Measurements from ENCODE around the gene NAT8. TPM values are rescaled to one million over a fixed set of nuclear protein-coding genes. Genes with fewer than 3 reads are reported as not detected.
A peak's percentile ranks its signal among the peaks of the same experiment; 100 is the strongest.
"Not testable (repeated sequence)": the region's sequence is repeated elsewhere in the genome, so short reads cannot be mapped to it uniquely, and the experiment has no call there.

Gene NAT8, protein sequence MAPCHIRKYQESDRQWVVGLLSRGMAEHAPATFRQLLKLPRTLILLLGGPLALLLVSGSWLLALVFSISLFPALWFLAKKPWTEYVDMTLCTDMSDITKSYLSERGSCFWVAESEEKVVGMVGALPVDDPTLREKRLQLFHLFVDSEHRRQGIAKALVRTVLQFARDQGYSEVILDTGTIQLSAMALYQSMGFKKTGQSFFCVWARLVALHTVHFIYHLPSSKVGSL
- under 1 TPM in 1 of 2 donors, not detected in 1; 0.64 TPM for total RNA-seq

DNA sequence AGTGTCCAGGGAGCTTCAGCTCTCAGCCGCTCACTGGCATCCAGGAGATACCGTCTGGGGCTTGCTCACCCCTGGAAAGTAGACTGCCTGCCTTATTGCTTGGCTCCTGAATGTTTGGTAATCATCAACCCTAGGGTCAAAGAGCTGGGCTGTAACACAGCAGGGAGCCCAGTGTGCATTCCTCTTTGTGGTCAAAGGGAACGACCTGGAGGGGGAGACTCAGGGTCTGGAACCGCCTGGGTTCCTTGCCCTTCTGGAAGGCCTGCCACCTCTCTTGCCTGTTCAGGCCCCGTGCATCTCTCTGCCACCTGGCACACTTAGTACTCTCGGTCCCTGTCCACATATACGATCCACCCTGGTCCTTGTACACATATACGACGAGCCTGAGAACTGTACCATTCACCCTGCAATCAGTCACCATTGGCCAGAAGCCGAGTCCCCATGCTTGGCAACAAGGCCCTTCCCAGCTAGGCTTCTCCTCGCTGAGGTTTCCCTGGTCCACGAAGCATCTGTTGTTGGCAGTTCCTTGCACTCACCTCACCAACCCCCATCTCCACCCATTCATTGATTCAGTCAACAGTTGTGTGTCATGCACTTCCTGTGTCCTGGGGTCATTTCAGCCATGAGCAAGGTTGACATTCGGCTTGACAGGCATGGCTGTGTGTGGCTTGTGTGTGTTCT, at the start of gene NAT8:
NAT8 (minus strand) TSS at position 85 of the 681 bp plus-strand sequence. CDS start 794 bp downstream, outside the sequence.
- Histone ChIP-seq H3K9ac (ENCODE audit: low read depth in 2 of 2, low read length in 2 of 2) (no peak within 1 kb of the TSS), H3K4me3 (no peak within 1 kb of the TSS), H3K36me3 (no peaks in the 10 kb centered on the region), H3K27me3 (no peaks in the 10 kb centered on the region), H3K27ac (no peak within 1 kb of the TSS), H3K4me1 (no peaks in the 10 kb centered on the region), H3K9me3 (no peaks in the 10 kb centered on the region)
- TF ChIP-seq, protein P1, sequence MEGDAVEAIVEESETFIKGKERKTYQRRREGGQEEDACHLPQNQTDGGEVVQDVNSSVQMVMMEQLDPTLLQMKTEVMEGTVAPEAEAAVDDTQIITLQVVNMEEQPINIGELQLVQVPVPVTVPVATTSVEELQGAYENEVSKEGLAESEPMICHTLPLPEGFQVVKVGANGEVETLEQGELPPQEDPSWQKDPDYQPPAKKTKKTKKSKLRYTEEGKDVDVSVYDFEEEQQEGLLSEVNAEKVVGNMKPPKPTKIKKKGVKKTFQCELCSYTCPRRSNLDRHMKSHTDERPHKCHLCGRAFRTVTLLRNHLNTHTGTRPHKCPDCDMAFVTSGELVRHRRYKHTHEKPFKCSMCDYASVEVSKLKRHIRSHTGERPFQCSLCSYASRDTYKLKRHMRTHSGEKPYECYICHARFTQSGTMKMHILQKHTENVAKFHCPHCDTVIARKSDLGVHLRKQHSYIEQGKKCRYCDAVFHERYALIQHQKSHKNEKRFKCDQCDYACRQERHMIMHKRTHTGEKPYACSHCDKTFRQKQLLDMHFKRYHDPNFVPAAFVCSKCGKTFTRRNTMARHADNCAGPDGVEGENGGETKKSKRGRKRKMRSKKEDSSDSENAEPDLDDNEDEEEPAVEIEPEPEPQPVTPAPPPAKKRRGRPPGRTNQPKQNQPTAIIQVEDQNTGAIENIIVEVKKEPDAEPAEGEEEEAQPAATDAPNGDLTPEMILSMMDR (IDR thresholded peaks at IDR 0.05), result no peak
- intact Hi-C loops (cut with DNase I), result no loop called here
- DNase-seq, result no peak

DNA sequence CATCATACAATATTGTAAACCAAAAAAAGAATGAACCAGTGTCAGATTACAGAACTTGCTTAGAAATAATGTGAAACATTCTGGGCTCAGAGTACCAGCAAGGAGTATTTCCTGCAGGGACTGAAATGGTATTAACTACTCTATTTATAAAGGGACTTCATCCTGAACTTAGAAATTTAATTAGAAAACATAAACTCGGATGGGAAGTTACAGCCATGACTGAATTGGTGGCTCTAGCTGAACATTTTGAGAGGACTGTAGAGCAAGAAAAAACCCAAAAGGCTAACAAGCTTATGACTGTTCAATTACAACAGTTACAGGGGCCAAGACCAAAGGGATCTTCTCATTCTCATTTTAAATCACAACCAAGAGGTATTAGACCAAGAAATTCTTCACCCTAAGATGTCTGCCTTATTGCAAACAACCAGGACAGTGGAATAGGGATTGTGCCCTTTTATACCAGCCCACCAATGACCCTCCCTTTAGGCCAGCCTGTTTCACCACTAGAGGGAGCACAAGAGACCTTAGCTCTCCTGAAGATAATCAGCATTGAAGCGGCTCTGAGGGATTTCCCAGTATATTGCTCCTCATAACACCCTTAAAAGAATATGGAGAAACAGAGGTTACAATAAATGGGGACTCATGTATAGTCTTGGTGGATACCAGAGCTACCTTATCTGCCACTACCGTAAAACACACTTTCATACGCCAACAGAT, 48.3 kb upstream of the NAT8 start:
- H3K36me3 ChIP-seq; H3K9me3 ChIP-seq; H3K4me3 ChIP-seq; H3K27me3 ChIP-seq; H3K27ac ChIP-seq; H3K4me1 ChIP-seq; H3K9ac ChIP-seq (ENCODE audit: low read depth in 2 of 2, low read length in 2 of 2); intact Hi-C loops (cut with DNase I): not testable (repeated sequence)
- TF ChIP-seq, protein P1 (IDR thresholded peaks at IDR 0.05), result peak; percentile 29
- DNase-seq, result peak; percentile 36

DNA sequence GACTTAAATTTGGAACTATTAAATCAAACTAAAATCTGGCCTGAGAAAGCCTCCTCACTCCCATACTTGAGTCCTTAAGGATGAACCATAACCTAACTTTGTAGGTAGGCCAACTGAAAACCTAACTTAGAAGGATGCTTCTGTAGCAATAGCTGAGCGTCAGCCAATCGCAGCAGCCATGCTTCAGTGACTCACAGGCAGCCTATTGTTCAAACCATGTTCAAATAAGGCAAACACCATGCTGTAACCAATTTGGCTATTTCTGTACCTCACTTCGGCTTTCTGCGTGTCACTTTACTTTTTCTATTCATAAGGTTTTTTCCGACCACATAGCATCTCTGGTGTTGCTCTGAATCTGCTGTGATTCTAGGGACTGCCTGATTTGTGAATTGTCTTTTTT, 46.3 kb upstream of the NAT8 start:
- H3K4me1 ChIP-seq; H3K27me3 ChIP-seq; H3K9me3 ChIP-seq; DNase-seq; H3K9ac ChIP-seq (ENCODE audit: low read depth in 2 of 2, low read length in 2 of 2); H3K4me3 ChIP-seq; H3K27ac ChIP-seq; H3K36me3 ChIP-seq: not testable (repeated sequence)
- intact Hi-C loops (cut with DNase I), result loop anchor here (10.0 kb wide), 2 partner anchors 46 to 86 kb away; partner anchors contain the start of gene TPRKB

DNA sequence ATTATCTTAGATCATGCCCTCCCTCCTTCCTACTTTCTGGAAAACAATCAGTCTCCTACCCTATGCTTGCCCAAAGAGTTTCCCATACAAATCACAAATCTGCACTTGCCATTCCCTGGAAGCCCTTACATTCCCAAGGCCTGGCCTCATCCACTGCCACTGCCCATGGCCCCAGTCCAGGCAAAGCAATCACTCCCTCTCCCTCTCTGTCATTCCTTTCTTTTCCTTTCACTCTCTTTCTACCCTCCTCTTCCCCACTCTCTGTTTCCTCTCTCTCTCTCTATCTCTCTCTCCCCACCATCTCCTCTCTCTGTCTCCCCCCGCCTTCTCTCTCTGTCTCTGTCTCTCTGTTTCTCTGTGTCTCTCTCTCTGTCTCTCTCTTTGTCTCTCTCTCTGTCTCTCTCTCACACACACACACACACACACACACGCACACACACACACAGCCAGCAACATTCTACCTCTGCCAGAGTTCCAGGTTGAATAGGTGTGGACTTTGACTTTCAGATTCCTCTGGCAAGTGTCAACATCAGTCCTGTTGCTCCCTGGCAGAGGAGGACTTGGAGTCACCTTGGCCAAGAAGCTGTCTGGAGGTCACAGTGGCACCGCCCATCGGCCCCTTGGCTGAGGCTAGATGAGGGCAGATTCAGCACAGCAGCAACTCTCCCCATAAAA, 43.7 kb upstream of the NAT8 start:
- Histone ChIP-seq H3K27me3 (no peaks in the 10 kb centered on the region), H3K36me3 (no peaks in the 10 kb centered on the region), H3K27ac (no peak overlapping the region), H3K4me3 (no peak overlapping the region), H3K9me3 (no peaks in the 10 kb centered on the region), H3K4me1 (no peaks in the 10 kb centered on the region), H3K9ac (ENCODE audit: low read depth in 2 of 2, low read length in 2 of 2) (no peak overlapping the region)
- DNase-seq, result peak; percentile 72
- intact Hi-C loops (cut with DNase I), result loop anchor here (10.0 kb wide), 2 partner anchors 49 to 89 kb away; partner anchors contain the start of gene TPRKB
- TF ChIP-seq, protein P1 (IDR thresholded peaks at IDR 0.05), result no peak

DNA sequence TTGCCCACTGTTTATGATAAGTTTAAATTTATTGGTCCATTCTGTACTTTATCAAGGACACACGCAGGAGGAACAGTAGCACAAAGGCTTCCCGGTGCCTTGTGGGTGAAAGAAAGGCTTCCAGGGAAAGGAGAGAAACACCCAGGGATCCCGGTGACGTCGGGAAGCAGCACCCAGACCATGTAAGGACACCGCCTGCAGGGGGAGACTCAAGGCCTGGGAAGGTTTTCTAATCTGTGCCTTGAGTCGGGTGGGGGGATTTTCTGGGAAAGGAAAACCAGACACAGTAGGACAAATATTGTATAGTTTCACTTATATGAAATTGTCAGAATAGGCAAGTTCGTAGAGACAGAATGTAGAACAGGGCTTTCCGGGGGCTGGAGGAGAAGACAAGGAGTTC, 42.7 kb upstream of the NAT8 start:
- not testable (repeated sequence) for H3K36me3 ChIP-seq; H3K27ac ChIP-seq; H3K4me3 ChIP-seq; H3K9ac ChIP-seq (ENCODE audit: low read depth in 2 of 2, low read length in 2 of 2); DNase-seq; H3K27me3 ChIP-seq; H3K4me1 ChIP-seq; H3K9me3 ChIP-seq
- intact Hi-C loops (cut with DNase I), result loop anchor here (10.0 kb wide), 2 partner anchors 50 to 90 kb away; partner anchors contain the start of gene TPRKB

DNA sequence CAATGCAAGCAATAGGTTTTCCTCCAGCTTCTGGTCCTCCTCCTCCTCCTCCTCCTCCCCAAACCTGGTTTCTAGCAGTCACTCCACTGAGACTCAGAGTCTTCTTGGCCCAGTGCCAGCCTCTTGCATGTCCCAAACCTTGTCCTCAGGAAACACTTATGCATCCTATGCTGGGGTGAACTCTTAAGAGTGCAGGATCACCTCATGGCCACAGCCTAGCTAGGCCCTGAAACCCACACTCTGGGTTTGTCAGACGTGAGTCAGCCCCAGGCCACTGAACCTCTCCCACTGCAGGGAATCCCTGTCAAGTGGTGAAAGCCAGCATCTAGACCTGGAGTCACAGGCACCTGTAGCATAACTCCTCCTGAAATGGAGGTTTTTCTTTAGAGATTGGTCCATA, 42.1 kb upstream of the NAT8 start:
- not testable (repeated sequence) for H3K9ac ChIP-seq (ENCODE audit: low read depth in 2 of 2, low read length in 2 of 2); DNase-seq; H3K4me3 ChIP-seq; H3K27ac ChIP-seq; H3K9me3 ChIP-seq; H3K36me3 ChIP-seq; H3K4me1 ChIP-seq; H3K27me3 ChIP-seq
- intact Hi-C loops (cut with DNase I), result loop anchor here (10.0 kb wide), 2 partner anchors 50 to 90 kb away; partner anchors contain the start of gene TPRKB

Data from colonic mucosa (tissue), 4 donors.